AG04450 (cell line): ENCODE measurements around the gene VPS52. TPM values are rescaled to one million over a fixed set of nuclear protein-coding genes. Genes with fewer than 3 reads are reported as not detected.

Source experiments
- CTCF ChIA-PET: fragments of 300-600, 350-600 bp; formaldehyde crosslinking; extraction: SDS; loops from one replicate; lab custom pipeline; 2022; ENCODE audit warnings: antibody characterized with exemption, inconsistent platforms; lab: Charles Lee
- POLR2A ChIA-PET: fragments of 350-600 bp; formaldehyde crosslinking; extraction: SDS; loops from one replicate; lab custom pipeline; 2021; ENCODE audit warnings: antibody characterized with exemption, inconsistent platforms; lab: Yijun Ruan, JAX
- DNase-seq: peaks from one replicate; pipeline ENCODE4 v3.0.0-alpha.2; 2011; ENCODE audit warnings: low read depth, low spot score
- H3K27ac ChIP-seq: one replicate; pipeline ENCODE4 v1.5.1; 2012; ENCODE audit warnings: low read depth, low read length, control low read depth
- H3K27me3 ChIP-seq: one replicate; pipeline ENCODE4 v1.6.0; 2012; ENCODE audit warnings: low read length; ENCODE audit not compliant: control insufficient read depth, insufficient read depth
- H3K4me3 ChIP-seq: 2 replicates; pipeline ENCODE4 v1.5.1; 2011; ENCODE audit warnings: mild to moderate bottlenecking, low read depth, low read length, control low read depth
- H3K9me3 ChIP-seq: 2 replicates; pipeline ENCODE4 v1.5.1; 2012; ENCODE audit warnings: low read length; ENCODE audit not compliant: control insufficient read depth, insufficient read depth
- CTCF ChIP-seq: IDR thresholded peaks from 2 replicates; pipeline ENCODE4 v1.5.1; 2011; ENCODE audit warnings: low read depth, low read length, control low read depth, inconsistent platforms
- polyA plus RNA-seq: library from polyadenylated mRNA; depleted of rRNA; stranded (reverse); fragments of >200 nt; gene quantifications from 2 replicates; pipeline ENCODE4 v1.2.3, GENCODE V29; 2011

Gene VPS52
- polyA plus RNA-seq, 1 experiment = 58.0 TPM

DNA sequence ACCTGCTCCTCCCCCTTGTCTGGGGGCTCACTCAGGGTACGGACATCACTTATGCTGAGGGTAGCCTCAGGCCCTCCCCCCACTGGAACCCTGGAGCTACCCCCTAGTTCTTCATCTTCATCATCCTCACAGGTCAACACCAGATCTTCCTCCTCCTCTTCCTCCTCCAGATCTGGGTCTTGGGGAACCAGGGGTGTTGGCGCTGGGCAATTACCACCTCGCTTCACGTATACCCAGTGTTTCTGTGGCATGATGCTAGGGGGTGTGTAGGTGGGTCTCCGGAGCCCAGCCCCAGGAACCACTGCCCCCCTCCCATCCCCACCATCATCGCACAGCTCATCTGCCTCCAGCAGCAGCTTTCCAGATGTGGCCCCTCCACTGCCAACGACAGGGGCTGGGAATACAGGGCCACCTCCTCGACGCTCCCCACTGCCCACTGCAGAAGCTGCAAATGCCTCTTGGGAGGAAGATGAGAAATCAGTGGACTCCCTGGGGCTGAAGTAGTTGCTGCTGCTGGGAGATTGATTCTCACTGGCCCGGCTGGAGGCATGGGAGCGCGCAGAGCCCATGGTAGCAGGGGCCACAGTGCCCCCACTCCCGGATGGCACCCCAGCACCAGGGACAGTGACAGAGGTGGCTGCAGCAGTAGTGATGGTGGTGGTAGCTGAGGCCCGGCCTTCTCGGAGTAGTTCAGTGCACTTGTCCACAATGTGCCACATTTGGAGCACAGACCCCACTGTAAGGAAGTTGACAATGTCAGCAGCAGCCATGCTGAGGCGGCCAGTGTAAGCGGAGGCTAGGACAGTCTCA is 44.3 kb upstream of the VPS52 start:
- no peak for DNase-seq
- peaks cover 4% of the 10 kb centered on the region; the same call in 1 of the 2 replicates for H3K9me3 ChIP-seq
- H3K27me3 ChIP-seq = no peaks in the 10 kb centered on the region
- TF ChIP-seq CTCF = no peak
- ChIA-PET POLR2A (no interaction called here), CTCF (no interaction called here)
- no peak overlapping the region for H3K4me3 ChIP-seq
- H3K27ac ChIP-seq = no peak overlapping the region

- Histone ChIP-seq H3K4me3 (peak overlapping the region; percentile 95), H3K9me3 (peaks cover 4% of the 10 kb centered on the region; the same call in 1 of the 2 replicates), H3K27me3 (no peaks in the 10 kb centered on the region), H3K27ac (peak overlapping the region; percentile 94)
- no peak for DNase-seq
- POLR2A ChIA-PET = no interaction called here
- TF ChIP-seq CTCF = no peak
- CTCF ChIA-PET = no interaction called here
These were observed 43.5 kb upstream of the VPS52 start for GRCh38 chr6:33314943-33315792.

DNA sequence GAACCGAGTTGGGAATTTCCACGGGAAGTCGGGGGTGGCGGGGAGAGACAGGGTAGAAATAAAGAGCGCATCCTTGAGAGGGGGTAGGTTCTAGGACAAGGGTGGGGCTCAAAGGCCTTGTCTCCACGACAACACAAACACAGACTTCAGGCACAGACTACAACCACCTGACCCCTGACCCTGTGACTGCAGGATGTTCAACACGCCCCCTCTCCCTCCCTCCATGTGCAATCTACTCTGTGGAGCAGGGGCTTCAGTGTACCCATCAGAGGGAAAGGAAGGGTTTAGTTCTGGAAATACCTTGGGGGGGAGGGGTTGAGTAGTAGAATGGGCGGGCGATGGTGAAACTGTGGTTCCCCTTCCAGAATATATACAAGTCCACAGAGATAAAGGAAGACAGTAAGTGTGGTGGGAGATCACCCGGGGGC is 42.9 kb upstream of the VPS52 start:
- no peak for DNase-seq
- Histone ChIP-seq H3K9me3 (peaks cover 4% of the 10 kb centered on the region; the same call in 1 of the 2 replicates), H3K4me3 (peak overlapping the region; percentile 95), H3K27me3 (no peaks in the 10 kb centered on the region), H3K27ac (peak overlapping the region; percentile 94)
- CTCF ChIA-PET = no interaction called here
- no peak for TF ChIP-seq CTCF
- POLR2A ChIA-PET = no interaction called here

DNA sequence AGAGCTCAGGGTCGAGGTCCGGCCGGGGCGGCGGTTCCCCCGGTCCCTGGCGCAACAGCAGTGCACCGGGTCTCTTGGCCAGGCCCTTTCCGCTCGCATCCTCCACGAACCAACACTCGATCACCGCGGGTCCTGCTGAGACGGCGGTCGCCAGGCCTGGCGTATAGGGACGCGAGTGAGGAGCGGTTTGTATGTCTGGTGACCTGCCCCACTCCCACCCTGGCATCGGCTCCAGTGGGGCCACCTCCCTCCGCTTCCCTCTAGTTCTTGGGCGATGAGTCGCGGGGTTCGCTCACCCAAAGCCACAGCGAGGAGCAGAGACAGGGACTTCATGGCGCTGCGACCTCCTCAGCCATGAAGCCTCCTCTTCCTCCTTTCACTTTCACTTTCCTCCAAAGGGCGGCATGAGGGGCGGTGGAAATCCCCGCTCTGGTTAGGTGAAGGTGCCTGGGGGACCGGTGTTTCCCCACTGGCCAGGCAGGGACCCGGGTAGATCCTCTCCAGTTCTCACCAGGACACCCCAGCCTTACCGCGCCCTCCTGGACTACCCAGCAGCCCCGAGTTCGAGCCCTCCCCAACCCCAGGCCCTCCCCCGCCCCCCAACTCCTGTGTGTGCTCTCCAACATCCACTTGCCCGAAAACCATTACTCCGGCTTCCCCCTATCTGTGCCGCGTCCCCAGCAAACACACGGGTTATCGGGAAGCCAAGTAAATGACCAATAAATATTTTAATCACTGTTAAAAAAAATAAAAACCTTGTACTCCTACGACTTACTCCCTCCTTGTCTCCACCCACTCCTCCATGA is 42.2 kb upstream of the VPS52 start, which contains the start of gene TAPBP:
TAPBP (minus strand) TSS at position 370 of the 806 bp plus-strand sequence; CDS start at position 333, 37 bp downstream.
- Histone ChIP-seq H3K9me3 (peaks cover 4% of the 10 kb centered on the region; the same call in 1 of the 2 replicates), H3K27ac (peak within 1 kb of the TSS; percentile 94), H3K27me3 (no peaks in the 10 kb centered on the region), H3K4me3 (peak within 1 kb of the TSS; percentile 95)
- POLR2A ChIA-PET = interaction anchor here (0.5 to 2.8 kb wide), 2 partner anchors 9 to 15 kb away, joined by 3 to 14 read pairs; partner anchors contain the start of gene RGL2
- no peak for DNase-seq
- CTCF ChIA-PET = interaction anchor here (3.0 kb wide), 1 partner anchor 15 kb away, joined by 14 read pairs; the partner anchor contains the start of gene RGL2
- no peak for TF ChIP-seq CTCF
